ENCODE results near the gene MYO5B.

- no peak for TF ChIP-seq POLR2A (IDR thresholded peaks at IDR 0.05)
- no peak for TF ChIP-seq CTCF (IDR thresholded peaks at IDR 0.05)
- TF ChIP-seq EP300 (IDR thresholded peaks at IDR 0.05) = no peak
Measured at GRCh38 chr18:49901862-49902340, 293.0 kb downstream of the MYO5B start.
